Activated T-cell treated with anti-CD3 and anti-CD28 coated beads for 24 hours (primary cell): ENCODE data around the gene NUP214.
"Not testable (repeated sequence)": the region's sequence is repeated elsewhere in the genome, so short reads cannot be mapped to it uniquely, and the experiment has no call there.

Source experiments
- DNase-seq: peaks from one replicate; pipeline ENCODE4 v3.0.0-alpha.2; 2020; ENCODE audit warnings: low read depth

The NUP214 gene

DNA sequence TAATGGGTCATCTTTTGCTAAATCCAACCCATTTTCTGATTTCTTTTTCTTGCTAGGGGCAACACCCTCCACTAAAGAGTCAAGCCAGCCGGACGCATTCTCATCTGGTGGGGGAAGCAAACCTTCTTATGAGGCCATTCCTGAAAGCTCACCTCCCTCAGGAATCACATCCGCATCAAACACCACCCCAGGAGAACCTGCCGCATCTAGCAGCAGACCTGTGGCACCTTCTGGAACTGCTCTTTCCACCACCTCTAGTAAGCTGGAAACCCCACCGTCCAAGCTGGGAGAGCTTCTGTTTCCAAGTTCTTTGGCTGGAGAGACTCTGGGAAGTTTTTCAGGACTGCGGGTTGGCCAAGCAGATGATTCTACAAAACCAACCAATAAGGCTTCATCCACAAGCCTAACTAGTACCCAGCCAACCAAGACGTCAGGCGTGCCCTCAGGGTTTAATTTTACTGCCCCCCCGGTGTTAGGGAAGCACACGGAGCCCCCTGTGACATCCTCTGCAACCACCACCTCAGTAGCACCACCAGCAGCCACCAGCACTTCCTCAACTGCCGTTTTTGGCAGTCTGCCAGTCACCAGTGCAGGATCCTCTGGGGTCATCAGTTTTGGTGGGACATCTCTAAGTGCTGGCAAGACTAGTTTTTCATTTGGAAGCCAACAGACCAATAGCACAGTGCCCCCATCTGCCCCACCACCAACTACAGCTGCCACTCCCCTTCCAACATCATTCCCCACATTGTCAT, 72.0 kb downstream of the NUP214 start:
- no peak for DNase-seq

- DNase-seq: no peak
These were observed 72.8 kb downstream of the NUP214 start for GRCh38 chr9:131198041-131198715.

DNA sequence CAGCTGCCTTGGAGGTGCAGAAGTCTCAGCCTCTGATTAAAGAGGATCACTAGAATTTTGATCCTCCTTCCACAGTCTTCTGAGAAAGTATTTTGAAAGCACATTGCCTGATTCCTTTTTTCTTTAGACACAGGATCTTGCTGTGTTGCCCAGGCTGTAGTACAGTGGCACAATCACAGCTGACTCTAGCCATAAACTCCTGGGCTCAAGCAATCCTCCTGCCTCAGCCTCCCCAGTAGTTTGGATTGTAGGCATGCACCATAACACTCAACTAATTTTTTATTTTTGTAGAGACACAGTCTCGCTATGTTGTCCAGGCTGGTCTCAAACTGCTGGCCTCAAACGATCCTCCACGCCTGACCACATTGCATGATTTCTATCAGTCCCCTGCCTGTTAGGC, 76.5 kb downstream of the NUP214 start:
- no peak for DNase-seq

- no peak for DNase-seq
These were observed 78.2 kb downstream of the NUP214 start for GRCh38 chr9:131203431-131204218.

- DNase-seq: no peak
These were observed 78.9 kb downstream of the NUP214 start for GRCh38 chr9:131204285-131204684.

DNA sequence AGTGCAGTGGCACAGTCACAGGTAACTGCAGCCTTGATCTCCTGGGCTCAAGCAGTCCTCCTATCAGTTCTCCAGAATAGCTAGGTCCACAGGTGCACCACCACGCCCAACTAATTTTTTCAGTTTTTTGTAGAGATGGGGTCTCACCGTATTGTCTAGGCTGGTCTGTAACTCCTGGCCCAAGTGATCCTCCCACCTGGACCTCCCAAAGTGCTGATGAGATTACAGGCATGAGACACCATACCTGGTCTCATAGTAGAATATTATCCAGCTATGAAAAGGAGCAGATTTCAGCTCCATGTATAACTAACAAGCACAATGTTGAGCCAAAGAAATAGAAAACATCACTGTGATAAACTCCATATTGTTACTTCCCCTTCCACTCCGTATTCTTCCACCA, 81.1 kb downstream of the NUP214 start:
- no peak for DNase-seq

DNA sequence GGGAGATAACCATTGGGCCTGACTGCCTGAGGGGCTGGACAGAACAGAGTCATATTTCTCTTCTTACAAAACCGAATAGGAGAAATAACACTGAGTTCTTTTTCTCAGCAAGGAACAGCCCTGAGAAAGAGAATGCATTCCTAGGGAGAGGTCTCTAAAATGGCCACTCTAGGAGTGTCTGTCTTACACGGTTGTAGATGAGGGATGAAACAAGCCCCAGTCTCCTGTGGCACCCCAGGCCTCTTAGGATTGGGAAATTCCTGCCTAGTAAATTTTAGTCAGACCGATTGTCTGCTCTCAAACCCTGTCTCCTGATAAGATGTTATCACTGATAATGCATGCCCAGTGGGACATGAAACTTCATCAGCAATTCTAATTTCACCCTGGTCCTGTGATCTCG, 86.5 kb downstream of the NUP214 start:
- not testable (repeated sequence) for DNase-seq

DNA sequence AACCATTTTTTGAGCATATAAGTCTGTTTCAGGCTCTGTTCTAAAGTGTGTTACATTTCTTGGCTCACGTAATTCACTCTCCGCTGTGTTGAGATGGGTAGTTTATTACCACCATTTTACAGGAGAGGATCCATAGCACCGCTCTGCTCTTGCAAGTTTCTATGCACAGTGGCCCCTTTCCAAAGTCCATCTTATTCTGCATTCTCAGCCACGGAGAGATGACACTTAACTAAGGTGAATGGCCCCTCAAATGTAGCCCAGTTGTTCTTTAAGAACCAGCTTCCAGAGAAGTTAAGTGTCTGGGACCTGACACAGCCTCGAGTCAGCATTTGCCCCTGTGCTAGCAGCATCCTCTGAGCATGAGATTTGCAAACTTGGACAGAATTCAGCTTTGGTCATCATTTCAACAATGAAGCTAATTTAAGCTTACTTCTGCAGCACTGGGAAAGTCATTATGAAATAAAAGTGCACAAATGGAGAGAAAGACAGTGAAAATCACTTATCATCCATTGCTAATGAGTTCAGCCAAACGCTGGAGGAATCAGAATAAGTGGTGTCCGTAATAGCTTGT, 89.0 kb downstream of the NUP214 start:
- DNase-seq: no peak

GRCh38 chr9:131214876-131215275, 89.5 kb downstream of the NUP214 start:
- no peak for DNase-seq

DNA sequence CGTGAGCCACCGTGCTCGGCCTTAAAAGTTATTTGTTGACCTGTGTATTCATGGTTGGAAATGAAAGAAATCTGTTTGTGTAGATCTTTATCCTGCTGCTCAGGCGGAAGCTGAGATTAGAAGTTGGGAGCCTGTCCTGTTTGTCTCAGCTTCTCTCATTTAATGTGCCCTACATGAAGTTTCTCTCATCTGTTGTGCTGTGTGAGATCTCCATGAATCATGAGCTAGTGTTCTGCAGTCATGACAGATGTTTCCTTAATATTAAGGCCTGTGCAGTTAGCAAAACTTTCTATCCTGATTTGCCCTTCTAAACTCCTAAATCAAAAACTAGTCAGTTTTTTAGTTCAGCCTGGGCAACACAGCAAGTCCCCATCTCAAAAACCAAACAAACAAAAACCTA, 91.4 kb downstream of the NUP214 start:
- DNase-seq: no peak

- no peak for DNase-seq
These were observed 92.1 kb downstream of the NUP214 start for GRCh38 chr9:131217331-131218031.

- DNase-seq: no peak
These were observed 93.0 kb downstream of the NUP214 start for GRCh38 chr9:131218370-131218769.

GRCh38 chr9:131220485-131220884, 95.1 kb downstream of the NUP214 start:
- no peak for DNase-seq

DNA sequence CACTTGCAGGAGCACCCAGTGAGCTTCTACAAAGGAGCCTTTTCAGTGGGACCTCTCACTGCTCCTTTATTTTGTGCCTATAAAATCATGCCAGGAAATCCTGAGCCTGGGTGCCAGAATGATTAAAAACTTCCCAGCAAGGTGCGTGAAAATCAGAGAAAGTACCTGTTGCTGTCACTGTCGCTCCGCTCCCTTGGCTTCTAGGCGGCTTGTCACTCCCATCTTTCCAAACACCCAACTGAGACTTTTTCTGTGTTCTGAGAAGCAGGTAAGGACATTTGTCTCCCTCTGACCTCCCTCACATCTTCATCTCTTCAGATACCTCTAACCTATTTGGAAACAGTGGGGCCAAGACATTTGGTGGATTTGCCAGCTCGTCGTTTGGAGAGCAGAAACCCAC, 97.1 kb downstream of the NUP214 start:
- DNase-seq: no peak

DNA sequence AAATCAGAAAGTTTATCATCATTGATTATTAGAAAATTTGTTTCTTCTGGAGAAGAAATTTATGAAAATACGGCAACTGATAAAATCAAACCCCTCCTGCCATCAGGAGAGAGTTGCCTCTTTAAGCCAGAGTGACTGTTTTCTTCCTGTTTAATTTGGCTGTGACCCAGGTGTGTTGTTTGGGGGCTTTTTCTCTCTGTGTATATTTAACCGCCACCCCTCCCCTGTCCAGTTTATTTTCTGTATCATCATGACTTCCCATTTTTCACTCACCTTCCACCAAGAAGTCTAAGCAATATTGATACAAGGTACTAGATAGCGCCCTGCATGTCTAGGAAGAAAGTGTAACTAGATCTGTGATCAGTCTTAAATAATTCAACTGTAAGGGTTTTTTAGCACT, 100.8 kb downstream of the NUP214 start:
- no peak for DNase-seq

DNA sequence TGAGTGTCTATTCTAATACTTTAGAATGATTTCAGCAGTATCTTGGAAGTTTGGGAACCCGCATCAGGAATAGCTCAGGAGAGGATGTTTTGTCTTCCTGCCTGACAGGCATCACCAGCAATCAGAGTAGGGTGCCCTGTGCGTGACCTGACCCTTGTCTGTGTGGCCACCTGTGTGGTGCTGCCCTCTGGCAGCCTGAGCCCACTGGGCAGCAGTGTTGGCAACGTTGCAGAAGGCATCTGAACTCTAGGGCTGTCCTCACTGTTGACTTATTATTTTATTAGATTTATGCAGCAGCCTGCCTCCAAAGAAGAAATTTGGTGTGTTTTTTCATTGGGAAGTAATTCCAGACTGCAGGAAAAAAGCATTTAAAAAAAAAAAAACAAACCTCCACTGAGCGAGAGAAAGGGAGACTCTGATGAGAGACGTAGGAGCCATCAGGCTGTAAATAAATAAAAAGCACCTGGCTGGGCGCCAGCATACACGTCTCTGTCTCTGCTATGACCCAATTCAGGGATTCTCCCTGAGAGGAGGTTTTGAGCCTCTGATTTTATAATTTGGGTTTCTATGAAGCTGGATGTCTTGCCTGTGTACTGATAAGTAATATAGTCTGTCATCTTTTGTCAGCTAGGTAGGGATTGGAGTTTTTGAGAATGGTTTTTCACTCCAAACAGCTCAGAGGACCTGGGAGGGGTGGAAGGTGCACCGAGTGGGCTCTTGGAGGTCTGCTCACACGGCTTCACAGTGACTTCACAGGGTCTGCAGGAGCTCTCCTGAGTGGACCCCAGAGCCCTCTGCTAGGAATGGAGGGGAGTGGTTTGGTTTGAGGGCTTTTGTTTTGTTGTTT, 101.9 kb downstream of the NUP214 start:
- no peak for DNase-seq

GRCh38 chr9:131227959-131228460, 102.6 kb downstream of the NUP214 start:
- no peak for DNase-seq

DNA sequence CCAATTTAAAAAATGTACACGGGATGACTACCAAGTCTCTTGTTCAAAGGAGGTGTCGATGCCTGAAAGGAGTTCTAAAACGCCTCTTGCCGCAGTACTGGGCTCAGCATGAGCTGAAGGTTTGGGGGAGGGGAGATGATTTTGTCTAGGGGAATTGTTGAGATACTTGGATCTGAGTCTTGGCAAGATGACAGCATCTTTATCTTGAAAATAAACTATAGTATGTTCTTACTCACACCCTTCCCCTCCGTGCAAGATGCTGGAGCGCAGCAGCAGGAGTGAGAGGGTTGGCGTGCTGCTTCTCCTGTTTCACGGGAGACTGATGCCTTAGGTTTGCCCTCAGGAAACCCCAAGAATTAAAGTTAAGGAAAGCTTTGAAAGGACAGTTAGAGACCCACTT, 103.6 kb downstream of the NUP214 start:
- no peak for DNase-seq

DNA sequence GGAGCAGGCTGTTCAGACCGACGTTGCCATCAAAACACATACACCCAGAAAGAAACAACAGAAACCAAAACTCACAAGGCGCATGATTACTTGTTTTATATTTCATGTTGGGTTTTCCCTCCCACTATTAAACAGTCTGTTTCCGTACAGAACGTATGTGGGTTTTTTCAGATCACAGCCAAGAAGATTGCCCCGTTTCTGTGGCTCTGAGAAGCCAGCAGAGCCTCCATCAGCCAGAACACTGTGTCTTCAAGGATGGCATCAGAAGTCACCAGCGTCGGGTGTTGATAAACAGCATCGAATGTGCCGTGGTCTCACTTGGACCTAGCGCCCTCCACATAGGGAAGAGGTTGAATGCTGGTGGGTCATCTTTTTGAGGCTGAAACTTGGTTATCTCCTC, 108.2 kb downstream of the NUP214 start:
- DNase-seq: no peak

GRCh38 chr9:131233995-131234394, 108.6 kb downstream of the NUP214 start:
- no peak for DNase-seq
